HEK293 (cell line): ENCODE measurements around the gene C1orf146.

Experiments
- CTCF ChIA-PET: fragments of 350-600 bp; formaldehyde crosslinking; extraction: SDS; loops from one replicate; lab custom pipeline; 2021; ENCODE audit warnings: antibody characterized with exemption; lab: Yijun Ruan, JAX
- POLR2A ChIA-PET: fragments of 300-600 bp; formaldehyde crosslinking; extraction: SDS; loops from one replicate; lab custom pipeline; 2020; ENCODE audit warnings: antibody characterized with exemption, inconsistent platforms; lab: Yijun Ruan, JAX
- H3K27ac ChIP-seq: fragments of 200-500 bp; sonication (Bioruptor generic); 2 replicates; pipeline ENCODE4 v1.5.1; 2014; ENCODE audit warnings: low read depth, low read length, control low read depth, inconsistent platforms; ENCODE audit errors: extremely low read depth
- H3K36me3 ChIP-seq, 2 experiments: fragments of 200-500 bp in 1 of 2; sonication (Bioruptor generic) in 1 of 2; 1 replicate in 1 of 2; 2 replicates in 1 of 2; pipeline ENCODE4 v1.5.1; 2014 to 2017; ENCODE audit warnings: inconsistent platforms in 2 of 2, low read length in 2 of 2; ENCODE audit not compliant: control insufficient read depth in 2 of 2, insufficient read depth in 1 of 2
- H3K4me1 ChIP-seq: fragments of 200-500 bp; sonication (Bioruptor generic); 2 replicates; pipeline ENCODE4 v1.5.1; 2014; ENCODE audit warnings: mild to moderate bottlenecking, low read length, inconsistent platforms; ENCODE audit not compliant: control insufficient read depth, insufficient read depth
- H3K4me3 ChIP-seq: 2 replicates; pipeline ENCODE4 v1.5.1; 2011; ENCODE audit warnings: low read depth, mild to moderate bottlenecking, control low read depth, low read length, moderate library complexity
- H3K9me3 ChIP-seq: fragments of 200-500 bp; sonication (Bioruptor generic); 2 replicates; pipeline ENCODE4 v1.5.1; 2014; ENCODE audit warnings: low read depth, low read length, inconsistent platforms; ENCODE audit not compliant: control insufficient read depth, insufficient read depth
- EGR2 ChIP-seq: fragments of 450-650 bp; formaldehyde crosslinking; IDR thresholded peaks from 2 replicates; pipeline ENCODE4 v1.5.1; 2016; ENCODE audit warnings: low read depth, missing biosample characterization, missing genetic modification characterization
- GLIS1 ChIP-seq: fragments of 450-650 bp; formaldehyde crosslinking; IDR thresholded peaks from 2 replicates; pipeline ENCODE4 v1.5.1; 2016; ENCODE audit warnings: missing biosample characterization, missing genetic modification characterization
- IKZF3 ChIP-seq: fragments of 450-650 bp; IDR thresholded peaks from 2 replicates; pipeline ENCODE4 v1.5.0; 2018; ENCODE audit warnings: missing biosample characterization, mild to moderate bottlenecking, missing genetic modification characterization, moderate library complexity
- RBAK ChIP-seq: fragments of 450-650 bp; formaldehyde crosslinking; IDR thresholded peaks from 2 replicates; pipeline ENCODE4 v1.5.1; 2016; ENCODE audit warnings: missing biosample characterization, missing genetic modification characterization
- SALL2 ChIP-seq: fragments of 450-650 bp; formaldehyde crosslinking; IDR thresholded peaks from 2 replicates; pipeline ENCODE4 v1.5.0; 2017; ENCODE audit warnings: missing biosample characterization, mild to moderate bottlenecking, missing genetic modification characterization, borderline replicate concordance
- SCRT1 ChIP-seq: fragments of 450-650 bp; formaldehyde crosslinking; IDR thresholded peaks from 2 replicates; pipeline ENCODE4 v1.5.1; 2016; ENCODE audit warnings: missing biosample characterization, missing genetic modification characterization, borderline replicate concordance
- ZBTB21 ChIP-seq: fragments of 450-650 bp; formaldehyde crosslinking; IDR thresholded peaks from 2 replicates; pipeline ENCODE4 v1.5.1; 2017; ENCODE audit warnings: missing biosample characterization, missing genetic modification characterization
- ZBTB8A ChIP-seq: fragments of 450-650 bp; formaldehyde crosslinking; IDR thresholded peaks from 2 replicates; pipeline ENCODE4 v1.5.1; 2016; ENCODE audit warnings: missing biosample characterization, missing genetic modification characterization
- ZFP69B ChIP-seq: fragments of 450-650 bp; formaldehyde crosslinking; IDR thresholded peaks from 2 replicates; pipeline ENCODE4 v1.5.1; 2016; ENCODE audit warnings: missing biosample characterization, missing genetic modification characterization
- ZNF157 ChIP-seq: fragments of 450-650 bp; formaldehyde crosslinking; IDR thresholded peaks from 2 replicates; pipeline ENCODE4 v1.5.1; 2016; ENCODE audit warnings: missing biosample characterization, missing genetic modification characterization
- ZNF16 ChIP-seq: fragments of 450-650 bp; formaldehyde crosslinking; IDR thresholded peaks from 2 replicates; pipeline ENCODE4 v1.5.1; 2016; ENCODE audit warnings: low read depth, missing biosample characterization, missing genetic modification characterization
- ZNF174 ChIP-seq: fragments of 450-650 bp; formaldehyde crosslinking; IDR thresholded peaks from 2 replicates; pipeline ENCODE4 v1.5.0; 2017; ENCODE audit warnings: missing biosample characterization, mild to moderate bottlenecking, missing genetic modification characterization
- ZNF239 ChIP-seq: fragments of 450-650 bp; formaldehyde crosslinking; IDR thresholded peaks from 2 replicates; pipeline ENCODE4 v1.5.1; 2016; ENCODE audit warnings: missing biosample characterization, missing genetic modification characterization
- ZNF292 ChIP-seq: fragments of 450-650 bp; formaldehyde crosslinking; IDR thresholded peaks from 2 replicates; pipeline ENCODE4 v1.5.1; 2016; ENCODE audit warnings: low read depth, missing biosample characterization, missing genetic modification characterization, borderline replicate concordance
- ZNF350 ChIP-seq: fragments of 450-650 bp; formaldehyde crosslinking; IDR thresholded peaks from 2 replicates; pipeline ENCODE4 v1.5.0; 2017; ENCODE audit warnings: missing biosample characterization, mild to moderate bottlenecking, missing genetic modification characterization
- ZNF354C ChIP-seq: fragments of 450-650 bp; formaldehyde crosslinking; IDR thresholded peaks from 2 replicates; pipeline ENCODE4 v1.5.1; 2016; ENCODE audit warnings: missing biosample characterization, missing genetic modification characterization, low read depth, borderline replicate concordance
- ZNF416 ChIP-seq: fragments of 450-650 bp; formaldehyde crosslinking; IDR thresholded peaks from 2 replicates; pipeline ENCODE4 v1.5.1; 2016; ENCODE audit warnings: missing biosample characterization, missing genetic modification characterization
- ZNF510 ChIP-seq: fragments of 450-650 bp; formaldehyde crosslinking; IDR thresholded peaks from 2 replicates; pipeline ENCODE4 v1.5.1; 2018; ENCODE audit warnings: mild to moderate bottlenecking, missing genetic modification characterization, missing biosample characterization; ENCODE audit not compliant: insufficient replicate concordance
- ZNF514 ChIP-seq: fragments of 450-650 bp; formaldehyde crosslinking; IDR thresholded peaks from 2 replicates; pipeline ENCODE4 v1.5.1; 2016; ENCODE audit warnings: missing biosample characterization, missing genetic modification characterization
- ZNF561 ChIP-seq: fragments of 450-650 bp; IDR thresholded peaks from 2 replicates; pipeline ENCODE4 v1.5.1; 2018; ENCODE audit warnings: missing biosample characterization, missing genetic modification characterization, borderline replicate concordance
- ZNF596 ChIP-seq: fragments of 450-650 bp; IDR thresholded peaks from 2 replicates; pipeline ENCODE4 v1.5.0; 2018; ENCODE audit warnings: missing biosample characterization, mild to moderate bottlenecking, missing genetic modification characterization, moderate library complexity
- ZNF624 ChIP-seq: fragments of 450-650 bp; formaldehyde crosslinking; IDR thresholded peaks from 2 replicates; pipeline ENCODE4 v1.5.1; 2017; ENCODE audit warnings: missing biosample characterization, missing genetic modification characterization
- ZNF660 ChIP-seq: fragments of 450-650 bp; IDR thresholded peaks from 2 replicates; pipeline ENCODE4 v1.5.1; 2018; ENCODE audit warnings: missing biosample characterization, mild to moderate bottlenecking, missing genetic modification characterization
- ZNF843 ChIP-seq: fragments of 450-650 bp; formaldehyde crosslinking; IDR thresholded peaks from 2 replicates; pipeline ENCODE4 v1.5.1; 2016; ENCODE audit warnings: missing biosample characterization, missing genetic modification characterization
- ZSCAN23 ChIP-seq: fragments of 450-650 bp; formaldehyde crosslinking; IDR thresholded peaks from 2 replicates; pipeline ENCODE4 v1.5.1; 2016; ENCODE audit warnings: missing biosample characterization, missing genetic modification characterization
- TF ChIP-seq, protein P1 (sequence below): fragments of 450-650 bp; formaldehyde crosslinking; IDR thresholded peaks from 2 replicates; pipeline ENCODE4 v1.5.1; 2016; ENCODE audit warnings: missing biosample characterization, missing genetic modification characterization
- TF ChIP-seq, protein P2 (sequence below): fragments of 450-650 bp; formaldehyde crosslinking; IDR thresholded peaks from 2 replicates; pipeline ENCODE4 v1.5.1; 2017; ENCODE audit warnings: missing biosample characterization, missing genetic modification characterization
- TF ChIP-seq, protein P3 (sequence below): fragments of 450-650 bp; formaldehyde crosslinking; IDR thresholded peaks from 2 replicates; pipeline ENCODE4 v1.5.1; 2017; ENCODE audit warnings: missing biosample characterization, missing genetic modification characterization
- TF ChIP-seq, protein P4 (sequence below): fragments of 450-650 bp; formaldehyde crosslinking; IDR thresholded peaks from 2 replicates; pipeline ENCODE4 v1.5.1; 2016; ENCODE audit warnings: missing biosample characterization, missing genetic modification characterization

The C1orf146 gene

DNA sequence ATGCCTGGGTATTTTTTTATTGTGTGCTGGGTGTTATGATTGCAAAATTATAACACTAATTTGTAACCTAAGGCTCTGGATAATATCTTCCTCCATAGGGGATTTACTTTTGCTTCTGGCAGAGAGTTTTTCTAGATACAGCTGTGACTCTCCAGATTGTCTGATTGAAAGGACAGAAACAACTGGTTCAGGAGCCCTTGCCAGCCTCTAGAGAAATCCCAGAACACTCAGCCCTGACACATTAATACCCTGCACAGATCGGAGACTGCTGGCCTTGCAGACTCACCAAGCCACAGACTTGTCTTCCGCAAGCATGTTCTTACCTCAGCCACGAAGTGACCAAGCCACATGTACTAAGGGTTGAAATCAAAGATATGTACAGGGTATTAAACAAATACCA is 10.7 kb downstream of the C1orf146 start:
- no peaks in the 10 kb centered on the region for H3K36me3 ChIP-seq
- TF ChIP-seq ZNF354C (tag by site-specific recombination) (no peak), ZFP69B (tag by site-specific recombination) (no peak), EGR2 (tag by site-specific recombination) (no peak), SALL2 (no peak), ZNF514 (tag by site-specific recombination) (no peak), ZNF416 (tag by site-specific recombination) (no peak), ZNF239 (tag by site-specific recombination) (no peak), IKZF3 (tag by site-specific recombination) (no peak), ZNF843 (tag by site-specific recombination) (no peak), ZNF510 (tag by site-specific recombination) (no peak), ZNF350 (tag by site-specific recombination) (no peak), ZBTB8A (no peak), ZSCAN23 (tag by site-specific recombination) (no peak), ZNF596 (tag by site-specific recombination) (no peak), ZNF561 (no peak)
- TF ChIP-seq, protein P1, sequence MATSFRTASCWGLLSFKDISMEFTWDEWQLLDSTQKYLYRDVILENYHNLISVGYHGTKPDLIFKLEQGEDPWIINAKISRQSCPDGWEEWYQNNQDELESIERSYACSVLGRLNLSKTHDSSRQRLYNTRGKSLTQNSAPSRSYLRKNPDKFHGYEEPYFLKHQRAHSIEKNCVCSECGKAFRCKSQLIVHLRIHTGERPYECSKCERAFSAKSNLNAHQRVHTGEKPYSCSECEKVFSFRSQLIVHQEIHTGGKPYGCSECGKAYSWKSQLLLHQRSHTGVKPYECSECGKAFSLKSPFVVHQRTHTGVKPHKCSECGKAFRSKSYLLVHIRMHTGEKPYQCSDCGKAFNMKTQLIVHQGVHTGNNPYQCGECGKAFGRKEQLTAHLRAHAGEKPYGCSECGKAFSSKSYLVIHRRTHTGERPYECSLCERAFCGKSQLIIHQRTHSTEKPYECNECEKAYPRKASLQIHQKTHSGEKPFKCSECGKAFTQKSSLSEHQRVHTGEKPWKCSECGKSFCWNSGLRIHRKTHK, result no peak
- no peak overlapping the region for H3K4me3 ChIP-seq
- ChIA-PET POLR2A (no interaction called here), CTCF (interaction anchor here (1.7 kb wide), 1 partner anchor 231 kb away, joined by 4 read pairs; no protein-coding TSS in a partner anchor)
- H3K4me1 ChIP-seq, result no peaks in the 10 kb centered on the region
- no peak overlapping the region for H3K27ac ChIP-seq
- no peaks in the 10 kb centered on the region for H3K9me3 ChIP-seq

DNA sequence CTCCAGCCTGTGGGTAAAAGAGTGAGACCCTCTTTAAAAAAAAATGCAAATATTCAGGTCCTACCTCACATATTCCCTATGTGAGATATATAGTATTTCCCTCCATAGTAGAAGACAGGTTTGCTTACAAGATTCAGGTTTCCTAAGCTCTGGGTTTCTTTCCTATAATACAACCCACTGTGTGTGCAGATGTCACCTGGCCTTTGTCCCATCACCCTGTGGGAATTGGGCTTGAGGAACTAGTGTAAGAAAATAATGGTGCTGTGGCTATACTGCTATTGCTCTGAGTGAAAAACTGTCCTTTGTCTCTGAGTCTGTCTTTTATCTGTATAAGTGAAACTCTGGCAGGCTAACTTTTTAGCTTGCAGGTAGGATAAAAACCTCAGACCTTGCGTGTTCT is 13.0 kb downstream of the C1orf146 start:
- no peak overlapping the region for H3K27ac ChIP-seq
- POLR2A ChIA-PET, result no interaction called here
- no peak overlapping the region for H3K4me3 ChIP-seq
- TF ChIP-seq ZNF624 (tag by site-specific recombination) (no peak), GLIS1 (tag by site-specific recombination) (no peak), ZNF292 (tag by site-specific recombination) (no peak), ZNF157 (tag by site-specific recombination) (no peak), ZNF416 (tag by site-specific recombination) (no peak)
- TF ChIP-seq, all 188 proteins: peak for 0
- H3K4me1 ChIP-seq, result no peaks in the 10 kb centered on the region
- no peaks in the 10 kb centered on the region for H3K36me3 ChIP-seq
- CTCF ChIA-PET, result no interaction called here
- H3K9me3 ChIP-seq, result no peaks in the 10 kb centered on the region

DNA sequence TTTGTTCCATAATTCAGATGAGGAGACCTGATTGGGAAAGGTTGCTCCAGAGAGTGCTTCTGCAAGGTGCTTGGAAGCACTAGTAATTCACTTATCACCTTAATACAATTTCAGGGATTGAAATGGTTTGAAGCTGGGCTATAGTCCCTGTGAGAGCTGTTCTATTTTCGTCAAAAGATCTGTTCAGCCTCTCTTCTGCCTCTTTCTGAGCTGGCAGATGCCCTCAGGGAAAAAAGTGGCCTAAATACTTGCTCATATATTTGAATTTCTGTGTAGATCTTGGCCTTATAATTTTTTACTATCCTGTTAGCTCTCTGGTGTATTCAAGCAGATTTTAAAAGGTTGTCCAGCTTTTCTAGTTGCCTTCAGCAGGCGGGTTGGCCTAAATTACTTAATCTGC is 22.3 kb downstream of the C1orf146 start:
- CTCF ChIA-PET, result no interaction called here
- H3K36me3 ChIP-seq, result no peaks in the 10 kb centered on the region
- H3K4me3 ChIP-seq, result no peak overlapping the region
- no peaks in the 10 kb centered on the region for H3K9me3 ChIP-seq
- H3K4me1 ChIP-seq, result no peaks in the 10 kb centered on the region
- H3K27ac ChIP-seq, result no peak overlapping the region
- POLR2A ChIA-PET, result no interaction called here
- TF ChIP-seq, protein P2, sequence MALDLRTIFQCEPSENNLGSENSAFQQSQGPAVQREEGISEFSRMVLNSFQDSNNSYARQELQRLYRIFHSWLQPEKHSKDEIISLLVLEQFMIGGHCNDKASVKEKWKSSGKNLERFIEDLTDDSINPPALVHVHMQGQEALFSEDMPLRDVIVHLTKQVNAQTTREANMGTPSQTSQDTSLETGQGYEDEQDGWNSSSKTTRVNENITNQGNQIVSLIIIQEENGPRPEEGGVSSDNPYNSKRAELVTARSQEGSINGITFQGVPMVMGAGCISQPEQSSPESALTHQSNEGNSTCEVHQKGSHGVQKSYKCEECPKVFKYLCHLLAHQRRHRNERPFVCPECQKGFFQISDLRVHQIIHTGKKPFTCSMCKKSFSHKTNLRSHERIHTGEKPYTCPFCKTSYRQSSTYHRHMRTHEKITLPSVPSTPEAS (tag by site-specific recombination), result no peak
- TF ChIP-seq ZNF174 (tag by site-specific recombination), result no peak
- TF ChIP-seq SCRT1 (tag by site-specific recombination), result no peak
- TF ChIP-seq RBAK, result no peak
- TF ChIP-seq ZBTB21 (tag by site-specific recombination), result no peak
- no peak for TF ChIP-seq ZNF660 (tag by site-specific recombination)
- TF ChIP-seq, protein P3, sequence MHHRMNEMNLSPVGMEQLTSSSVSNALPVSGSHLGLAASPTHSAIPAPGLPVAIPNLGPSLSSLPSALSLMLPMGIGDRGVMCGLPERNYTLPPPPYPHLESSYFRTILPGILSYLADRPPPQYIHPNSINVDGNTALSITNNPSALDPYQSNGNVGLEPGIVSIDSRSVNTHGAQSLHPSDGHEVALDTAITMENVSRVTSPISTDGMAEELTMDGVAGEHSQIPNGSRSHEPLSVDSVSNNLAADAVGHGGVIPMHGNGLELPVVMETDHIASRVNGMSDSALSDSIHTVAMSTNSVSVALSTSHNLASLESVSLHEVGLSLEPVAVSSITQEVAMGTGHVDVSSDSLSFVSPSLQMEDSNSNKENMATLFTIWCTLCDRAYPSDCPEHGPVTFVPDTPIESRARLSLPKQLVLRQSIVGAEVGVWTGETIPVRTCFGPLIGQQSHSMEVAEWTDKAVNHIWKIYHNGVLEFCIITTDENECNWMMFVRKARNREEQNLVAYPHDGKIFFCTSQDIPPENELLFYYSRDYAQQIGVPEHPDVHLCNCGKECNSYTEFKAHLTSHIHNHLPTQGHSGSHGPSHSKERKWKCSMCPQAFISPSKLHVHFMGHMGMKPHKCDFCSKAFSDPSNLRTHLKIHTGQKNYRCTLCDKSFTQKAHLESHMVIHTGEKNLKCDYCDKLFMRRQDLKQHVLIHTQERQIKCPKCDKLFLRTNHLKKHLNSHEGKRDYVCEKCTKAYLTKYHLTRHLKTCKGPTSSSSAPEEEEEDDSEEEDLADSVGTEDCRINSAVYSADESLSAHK (tag by site-specific recombination), result no peak
- TF ChIP-seq, protein P4, sequence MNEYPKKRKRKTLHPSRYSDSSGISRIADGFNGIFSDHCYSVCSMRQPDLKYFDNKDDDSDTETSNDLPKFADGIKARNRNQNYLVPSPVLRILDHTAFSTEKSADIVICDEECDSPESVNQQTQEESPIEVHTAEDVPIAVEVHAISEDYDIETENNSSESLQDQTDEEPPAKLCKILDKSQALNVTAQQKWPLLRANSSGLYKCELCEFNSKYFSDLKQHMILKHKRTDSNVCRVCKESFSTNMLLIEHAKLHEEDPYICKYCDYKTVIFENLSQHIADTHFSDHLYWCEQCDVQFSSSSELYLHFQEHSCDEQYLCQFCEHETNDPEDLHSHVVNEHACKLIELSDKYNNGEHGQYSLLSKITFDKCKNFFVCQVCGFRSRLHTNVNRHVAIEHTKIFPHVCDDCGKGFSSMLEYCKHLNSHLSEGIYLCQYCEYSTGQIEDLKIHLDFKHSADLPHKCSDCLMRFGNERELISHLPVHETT (tag by site-specific recombination), result no peak
- TF ChIP-seq ZNF16 (tag by site-specific recombination), result no peak
